GM18868 (cell line): ENCODE data around the gene KRTAP10-7.
"Not testable (repeated sequence)": the region's sequence is repeated elsewhere in the genome, so short reads cannot be mapped to it uniquely, and the experiment has no call there.

Source experiments
- ATAC-seq: cut with Tn5 transposase; IDR thresholded peaks from one replicate; pipeline ENCODE4 v1.9.1; 2021; ENCODE audit warnings: mild to moderate bottlenecking, moderate library complexity; ENCODE audit not compliant: unreplicated experiment

The KRTAP10-7 gene

DNA sequence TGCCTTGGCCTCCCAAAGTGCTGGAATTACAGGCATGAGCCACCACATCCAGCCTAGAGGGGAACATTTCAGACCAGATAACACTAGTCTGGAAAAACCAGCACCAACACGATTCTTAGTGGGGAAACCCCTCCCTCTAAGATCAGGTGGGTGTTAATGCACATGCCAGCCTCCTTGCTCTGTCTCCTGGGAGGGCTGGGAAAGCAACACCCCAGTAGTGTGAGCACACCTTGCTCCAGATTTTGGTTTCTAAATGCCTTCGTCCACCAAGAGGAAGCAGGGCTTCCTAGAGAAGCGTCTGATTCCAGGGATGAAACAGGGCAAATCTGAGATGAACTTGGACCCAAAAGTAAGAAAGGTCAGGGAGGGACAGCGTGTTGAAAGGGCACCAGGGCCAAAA, 29.1 kb upstream of the KRTAP10-7 start:
- no peak for ATAC-seq

GRCh38 chr21:44571844-44572782, 28.3 kb upstream of the KRTAP10-7 start:
- no peak for ATAC-seq

DNA sequence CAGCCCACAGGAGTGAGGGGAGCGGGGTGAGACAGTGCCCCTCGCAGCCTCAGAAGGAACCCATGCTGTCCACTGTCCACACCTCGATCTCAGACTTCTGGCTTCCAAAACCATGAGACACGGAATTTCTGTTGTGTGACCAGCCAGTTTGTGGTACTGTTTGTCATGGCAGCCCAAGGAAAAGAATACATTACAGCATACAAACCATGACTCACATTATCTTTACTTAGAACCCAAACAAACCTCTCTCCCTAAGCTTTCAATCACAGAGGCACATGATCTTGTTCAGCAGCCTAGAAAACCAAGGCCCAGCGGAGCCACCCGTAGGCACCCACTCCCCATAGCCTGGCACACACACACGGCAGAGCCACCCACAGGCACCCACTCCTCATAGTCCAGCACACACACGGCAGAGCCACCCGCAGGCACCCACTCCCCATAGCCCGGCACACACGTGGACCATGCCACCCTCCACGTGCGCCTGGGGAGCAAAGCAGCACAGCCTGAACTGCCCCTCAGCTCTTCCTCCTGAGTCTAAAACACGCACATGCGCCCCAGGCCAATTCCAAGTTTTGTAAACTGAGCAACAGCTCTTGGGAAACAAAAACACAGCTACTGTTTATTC, 27.3 kb upstream of the KRTAP10-7 start:
- ATAC-seq: no peak

- ATAC-seq: not testable (repeated sequence)
Observed at GRCh38 chr21:44573630-44574456, 26.6 kb upstream of the KRTAP10-7 start, which contains the start of gene KRTAP10-4. KRTAP10-4 (plus strand) TSS chr21:44573729; CDS start chr21:44573759, 30 bp downstream.

DNA sequence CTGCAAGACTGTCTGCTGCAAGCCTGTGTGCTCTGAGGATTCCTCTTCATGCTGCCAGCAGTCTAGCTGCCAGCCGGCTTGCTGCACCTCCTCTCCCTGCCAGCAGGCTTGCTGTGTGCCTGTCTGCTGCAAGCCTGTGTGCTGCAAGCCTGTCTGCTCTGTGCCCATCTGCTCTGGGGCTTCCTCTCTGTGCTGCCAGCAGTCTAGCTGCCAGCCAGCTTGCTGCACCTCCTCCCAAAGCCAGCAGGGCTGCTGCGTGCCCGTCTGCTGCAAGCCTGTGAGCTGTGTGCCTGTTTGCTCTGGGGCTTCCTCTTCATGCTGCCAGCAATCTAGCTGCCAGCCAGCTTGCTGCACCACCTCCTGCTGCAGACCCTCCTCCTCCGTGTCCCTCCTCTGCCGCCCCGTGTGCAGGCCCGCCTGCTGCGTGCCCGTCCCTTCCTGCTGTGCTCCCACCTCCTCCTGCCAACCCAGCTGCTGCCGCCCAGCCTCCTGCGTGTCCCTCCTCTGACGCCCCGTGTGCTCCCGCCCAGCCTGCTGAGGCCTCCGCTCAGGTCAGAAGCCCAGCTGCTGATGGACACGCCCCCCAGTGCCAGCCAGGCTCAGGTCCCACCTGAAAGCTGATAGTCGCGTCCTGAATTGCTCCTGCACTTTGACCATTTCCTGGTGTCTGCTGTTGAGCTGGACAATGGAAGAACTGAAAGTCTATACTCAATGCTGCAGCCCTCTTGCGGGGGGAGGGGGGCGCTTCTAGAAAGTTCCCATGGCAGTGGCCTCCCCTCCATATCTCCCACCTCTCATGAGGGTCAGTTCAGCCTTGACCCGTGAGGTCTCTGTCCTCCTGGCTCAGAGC, 25.7 kb upstream of the KRTAP10-7 start:
- ATAC-seq: no peak

DNA sequence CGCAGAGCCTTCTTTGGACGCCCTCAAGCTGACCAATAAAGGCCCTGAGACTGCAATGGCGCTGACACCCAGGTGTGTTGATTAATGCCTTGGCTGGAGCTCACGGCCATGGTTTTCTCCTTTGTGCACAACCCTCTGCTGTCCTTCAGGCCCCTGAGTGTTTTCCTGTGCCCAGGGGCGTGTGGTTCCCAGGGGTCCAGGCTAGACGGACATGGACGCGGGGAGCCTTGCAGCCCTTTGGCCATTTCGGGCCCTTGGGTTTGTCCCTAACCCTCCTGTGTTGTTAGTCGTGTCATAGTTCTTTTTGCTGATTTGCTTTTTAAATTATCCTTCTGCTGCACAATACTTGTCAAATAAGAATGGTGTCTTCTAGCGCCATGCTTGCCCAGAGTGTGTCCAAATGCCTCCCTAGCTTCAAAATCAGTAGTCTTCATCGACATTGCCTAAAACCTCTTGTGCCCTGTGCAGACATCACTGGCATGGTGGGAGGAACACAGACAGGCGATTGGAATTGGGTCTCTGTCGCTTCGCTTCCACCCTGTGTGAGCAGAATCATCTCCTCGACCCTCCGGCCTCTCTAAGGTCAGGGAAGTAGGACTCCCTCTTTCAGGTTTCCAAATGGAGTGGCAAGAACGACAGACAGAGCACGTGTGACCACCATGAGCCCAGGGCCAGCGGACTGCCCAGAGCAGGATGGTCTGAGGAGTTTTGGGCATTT, 24.9 kb upstream of the KRTAP10-7 start:
- no peak for ATAC-seq

GRCh38 chr21:44576025-44576420, 24.4 kb upstream of the KRTAP10-7 start:
- no peak for ATAC-seq

DNA sequence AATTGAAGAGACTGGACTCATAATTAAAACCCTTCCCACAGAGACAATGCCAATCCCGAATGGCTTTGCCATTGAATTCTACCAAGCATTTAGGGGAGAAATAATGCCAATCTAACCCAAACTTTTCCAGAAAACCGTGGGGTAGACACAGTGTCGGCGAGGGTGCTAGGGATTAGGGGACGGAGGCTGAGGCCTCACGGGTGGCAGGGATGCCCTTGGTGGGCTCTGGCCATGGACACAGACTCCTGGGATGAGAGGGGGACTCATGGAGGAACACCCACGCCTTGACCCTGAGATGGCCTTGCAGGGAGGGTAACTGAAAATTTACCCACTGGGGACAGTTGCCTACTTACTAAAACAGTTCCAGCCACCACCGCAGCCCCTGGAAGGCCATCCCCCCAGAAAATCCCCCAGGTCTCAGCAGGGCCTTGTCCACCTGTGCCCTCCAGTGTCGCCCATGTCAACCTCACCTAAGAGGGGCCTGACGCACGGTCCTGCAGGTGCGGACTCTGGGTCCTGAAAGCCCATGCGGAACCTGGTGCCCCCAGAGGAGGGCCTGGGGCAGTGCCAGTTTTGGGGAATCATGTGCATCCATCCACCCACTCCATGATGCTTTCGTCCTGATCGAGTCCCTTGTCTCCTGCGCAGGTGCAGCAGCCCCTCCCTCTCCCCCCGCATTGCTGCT, 21.9 kb upstream of the KRTAP10-7 start:
- ATAC-seq: no peak

GRCh38 chr21:44579056-44579832, 21.2 kb upstream of the KRTAP10-7 start:
- ATAC-seq: no peak

DNA sequence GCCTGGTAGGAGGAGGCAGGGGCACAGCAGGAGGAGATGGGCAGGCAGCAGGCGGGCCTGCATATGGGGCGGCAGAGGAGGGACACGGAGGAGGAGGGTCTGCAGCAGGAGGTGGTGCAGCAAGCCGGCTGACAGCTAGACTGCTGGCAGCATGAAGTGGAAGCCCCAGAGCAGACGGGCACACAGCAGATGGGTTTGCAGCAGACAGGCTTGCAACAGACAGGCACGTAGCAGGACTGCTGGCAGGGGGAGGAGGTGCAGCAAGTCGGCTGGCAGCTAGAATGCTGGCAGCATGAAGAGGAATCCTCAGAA, 20.6 kb upstream of the KRTAP10-7 start:
- ATAC-seq: no peak

DNA sequence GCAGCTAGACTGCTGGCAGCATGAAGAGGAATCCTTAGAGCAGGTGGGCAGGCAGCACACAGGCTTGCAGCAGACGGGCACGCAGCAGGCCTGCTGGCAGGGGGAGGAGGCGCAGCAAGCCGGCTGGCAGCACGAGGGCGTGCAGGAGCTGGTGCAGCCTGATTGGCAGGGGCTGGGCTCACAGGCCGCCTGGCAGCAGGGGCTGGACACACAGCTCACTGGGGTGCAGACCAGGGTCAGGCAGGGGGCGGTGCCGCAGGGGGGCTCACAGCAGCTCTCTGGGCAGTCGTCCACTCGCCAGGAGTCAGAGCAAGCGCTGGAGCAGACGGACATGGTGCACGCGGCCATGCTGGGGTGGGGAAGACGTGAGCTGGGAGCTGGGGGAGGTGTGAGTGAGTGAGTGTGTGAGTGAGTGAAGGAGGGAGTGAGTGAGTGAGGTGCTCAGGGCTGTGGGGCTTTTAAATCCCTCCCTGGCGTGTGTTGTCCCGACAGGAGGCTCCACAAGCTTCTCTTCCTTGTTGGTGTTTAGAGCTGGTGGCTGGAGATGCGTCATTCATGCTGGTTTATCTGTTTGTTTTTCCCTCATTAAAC, 20.1 kb upstream of the KRTAP10-7 start, which contains the start of gene KRTAP10-5:
KRTAP10-5 (minus strand) TSS at position 374 of the 591 bp plus-strand sequence; CDS start at position 348, 26 bp downstream.
- not testable (repeated sequence) for ATAC-seq

GRCh38 chr21:44581158-44581557, 19.2 kb upstream of the KRTAP10-7 start:
- no peak for ATAC-seq

DNA sequence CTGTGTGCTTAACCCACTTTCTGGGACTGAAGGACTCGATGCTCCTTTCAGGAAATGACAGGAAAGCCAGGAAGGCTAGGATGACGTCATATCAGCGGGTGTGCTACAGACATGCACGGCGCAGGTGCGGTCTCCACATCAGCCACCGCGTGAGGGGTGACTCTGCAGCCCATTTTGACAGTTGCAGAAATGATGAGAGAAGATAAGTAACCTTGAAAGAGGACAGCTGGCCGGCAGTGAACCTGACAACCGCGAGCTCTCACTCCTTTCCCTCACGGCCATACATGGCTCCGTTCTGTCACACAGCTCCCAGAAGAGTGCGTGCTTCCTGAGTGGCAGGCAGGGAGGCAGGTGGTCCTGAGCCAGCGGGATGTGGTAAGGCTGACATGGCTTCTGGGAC, 18.3 kb upstream of the KRTAP10-7 start:
- no peak for ATAC-seq

- ATAC-seq: no peak
Observed at GRCh38 chr21:44583089-44583799, 17.2 kb upstream of the KRTAP10-7 start.

DNA sequence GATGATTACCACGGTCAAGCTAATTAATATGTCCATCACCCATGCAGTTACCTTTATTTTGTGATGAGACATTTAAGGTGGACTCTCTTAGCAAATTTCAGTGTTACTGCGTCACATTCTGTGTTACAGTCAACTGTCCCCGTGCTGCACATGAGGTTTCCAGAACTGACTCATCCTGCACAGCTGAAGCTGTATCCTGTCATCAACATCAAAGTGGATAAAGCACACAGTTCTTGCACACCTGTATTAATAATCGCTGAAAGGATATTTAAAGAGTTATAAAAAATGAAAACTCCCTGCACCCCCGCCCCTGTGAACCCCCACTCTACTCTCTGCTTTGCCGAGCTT, 16.6 kb upstream of the KRTAP10-7 start:
- ATAC-seq: no peak

DNA sequence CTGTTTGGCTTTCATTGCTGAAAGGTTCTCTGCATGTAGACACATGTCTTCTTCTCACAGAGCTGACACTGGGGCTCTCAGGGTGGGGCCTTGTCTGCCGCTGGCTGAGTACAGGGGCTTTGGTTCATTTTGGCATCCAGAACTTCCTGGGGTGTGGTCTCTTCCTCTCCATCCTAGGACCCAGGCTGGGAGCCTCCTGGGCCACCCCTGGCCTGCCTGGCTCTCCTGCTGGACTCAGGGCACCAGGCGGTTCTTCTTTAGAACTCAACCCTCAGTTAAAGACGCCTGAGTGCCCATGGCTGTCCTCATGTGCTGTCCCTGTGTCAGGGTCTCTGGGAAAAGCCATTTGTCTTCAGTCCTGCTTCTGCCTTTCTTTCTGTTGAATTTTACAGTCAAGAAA, 14.5 kb upstream of the KRTAP10-7 start:
- ATAC-seq: no peak

DNA sequence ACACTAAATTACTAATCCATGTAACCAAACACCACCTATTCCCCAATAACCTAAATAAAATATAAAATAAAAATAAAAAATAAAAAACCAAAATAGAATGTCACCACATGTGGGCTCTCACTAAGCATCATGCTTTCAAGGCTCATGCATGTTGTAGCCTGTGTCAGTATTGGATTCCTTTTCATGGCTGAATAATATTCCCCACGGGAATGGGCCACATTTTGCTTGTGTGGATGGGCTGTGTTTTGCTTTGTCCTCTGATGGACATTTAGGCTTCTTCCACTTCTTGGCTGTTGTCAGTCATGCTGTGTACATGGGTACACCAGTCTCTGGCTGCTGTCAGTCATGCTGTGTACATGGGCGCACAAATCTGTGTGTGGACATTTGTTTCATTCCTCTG, 11.3 kb upstream of the KRTAP10-7 start:
- no peak for ATAC-seq
